Fibroblast of skin of abdomen (primary cell): ENCODE results near the gene ZIC4.

Experiments used
- DNase-seq: peaks from one replicate; pipeline ENCODE4 v3.0.0-alpha.2; 2013

The ZIC4 gene

DNA sequence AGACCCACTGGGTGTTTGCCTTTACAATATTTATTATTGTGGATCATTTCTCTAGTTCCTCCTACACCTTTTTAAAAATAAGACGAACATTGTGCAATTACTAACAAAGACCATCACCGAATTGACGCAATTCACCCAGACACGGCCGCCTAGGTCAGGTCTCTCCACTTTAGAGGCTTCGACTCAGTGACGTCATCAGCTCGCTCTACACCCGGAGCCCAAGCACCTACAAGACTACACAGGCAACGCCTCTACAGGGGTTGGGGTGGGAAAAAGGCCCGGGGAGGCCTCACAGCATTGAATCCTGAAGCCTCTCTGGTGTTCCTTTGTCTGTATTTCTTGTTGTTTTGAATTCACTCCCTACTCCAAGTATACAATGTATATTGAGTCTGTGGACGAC, 16.6 kb downstream of the ZIC4 start:
- DNase-seq, result no peak

DNA sequence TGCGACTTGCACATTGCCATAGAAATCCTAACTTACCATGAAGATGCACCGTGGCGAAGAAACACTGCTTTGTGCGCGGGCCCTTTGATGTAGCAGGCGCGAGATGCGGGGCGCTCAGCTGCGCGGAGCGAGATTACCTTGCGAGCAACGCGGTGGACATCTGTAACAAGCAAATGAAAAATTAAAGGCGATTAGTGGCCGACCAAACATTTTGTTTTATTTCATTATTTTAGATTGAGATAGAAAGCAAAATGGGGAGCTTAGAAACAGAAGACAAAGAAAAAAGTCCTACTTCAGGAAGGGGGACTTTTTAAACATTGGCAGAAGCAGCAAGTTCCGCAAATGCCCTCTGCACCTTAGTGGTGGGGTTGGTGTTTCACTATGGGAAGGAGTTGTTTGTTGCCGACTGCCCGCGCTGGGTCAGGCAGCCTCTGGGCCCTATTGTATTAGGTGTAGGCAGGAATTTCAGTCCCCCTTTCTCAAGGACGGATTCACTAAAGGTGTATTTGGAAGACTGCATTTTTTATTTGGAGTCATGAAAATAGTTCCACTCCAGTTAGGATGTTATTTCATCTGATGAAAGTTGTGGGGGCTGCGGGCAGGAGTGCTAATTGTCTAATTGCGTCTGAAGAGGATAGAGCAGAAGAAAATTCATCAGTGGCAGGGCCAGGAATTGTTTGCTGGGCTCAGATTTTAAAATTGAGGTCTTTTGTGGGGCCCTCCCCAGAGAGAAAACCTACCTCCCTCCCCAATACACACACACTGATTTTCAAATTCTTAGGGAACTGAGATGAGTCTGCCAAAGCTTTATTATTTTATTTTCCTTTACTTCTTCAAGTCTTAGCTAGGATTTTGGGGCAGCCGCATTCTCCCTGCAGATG, 17.4 kb downstream of the ZIC4 start:
- no peak for DNase-seq

DNA sequence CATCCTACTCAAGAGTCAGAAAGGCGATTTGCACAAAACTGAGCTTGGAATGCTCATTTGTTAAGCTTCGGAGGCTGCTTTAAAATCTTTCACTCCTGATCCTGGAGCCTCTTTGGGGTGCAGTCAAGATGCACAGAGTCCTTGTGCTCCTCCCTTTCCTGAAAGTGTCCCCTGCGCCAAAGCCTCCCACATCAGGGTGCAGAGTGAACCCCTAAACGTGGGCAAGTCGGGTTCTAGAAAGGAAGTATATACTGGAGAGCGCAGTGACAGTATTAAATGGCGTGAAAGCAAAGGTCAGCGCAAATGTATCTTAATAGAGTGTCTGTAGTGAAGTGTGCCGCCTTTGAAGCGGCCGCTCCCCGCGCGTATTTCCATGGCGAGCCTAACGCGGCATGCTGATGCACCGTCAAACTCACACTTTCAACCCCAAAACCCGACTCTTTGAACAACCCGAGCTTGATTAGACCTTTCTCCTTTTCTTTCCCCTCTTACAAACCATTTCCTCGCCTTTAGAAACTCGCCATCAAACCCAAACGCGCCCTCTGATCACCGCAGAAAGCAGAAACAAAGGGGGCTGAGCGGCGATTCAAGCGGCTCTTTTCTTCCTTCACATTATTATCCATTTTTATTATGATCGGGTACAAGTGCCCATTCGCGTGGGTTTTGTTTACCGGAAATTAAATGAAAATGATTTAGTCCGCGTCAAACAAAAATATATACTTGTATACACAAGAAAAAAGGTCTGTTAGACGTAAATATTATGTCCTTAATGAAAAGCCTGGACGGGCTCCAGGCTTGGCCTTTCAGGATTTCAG, 18.3 kb downstream of the ZIC4 start:
- DNase-seq, result no peak

DNA sequence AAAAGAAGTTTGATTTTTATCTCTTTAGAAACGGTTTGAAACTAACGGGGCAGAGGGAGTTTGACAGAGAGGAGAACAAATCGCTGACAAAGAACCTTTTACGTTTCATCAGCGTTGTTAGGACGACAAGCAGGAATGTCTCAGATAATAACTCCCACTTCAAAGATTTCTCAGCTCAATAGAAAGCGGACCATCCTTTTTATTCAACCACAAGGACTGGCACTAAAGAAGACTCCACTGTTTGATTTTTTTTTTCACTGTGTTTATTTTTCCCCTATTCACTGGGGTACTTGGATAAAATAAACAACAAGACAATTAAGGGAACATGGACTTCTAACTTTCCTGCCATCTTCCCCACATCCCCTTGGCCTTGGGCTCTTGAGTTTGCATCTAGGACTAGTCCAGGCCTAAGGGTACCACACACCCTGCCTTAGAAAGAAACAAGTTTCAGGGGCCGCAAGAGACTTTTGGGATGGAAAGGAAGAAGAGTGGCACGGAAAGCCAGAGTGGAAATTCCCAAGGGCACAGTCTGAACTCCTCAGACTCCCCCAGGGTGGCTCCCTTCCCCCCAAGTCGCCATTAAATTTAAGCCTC, 19.0 kb downstream of the ZIC4 start:
- DNase-seq, result no peak

DNA sequence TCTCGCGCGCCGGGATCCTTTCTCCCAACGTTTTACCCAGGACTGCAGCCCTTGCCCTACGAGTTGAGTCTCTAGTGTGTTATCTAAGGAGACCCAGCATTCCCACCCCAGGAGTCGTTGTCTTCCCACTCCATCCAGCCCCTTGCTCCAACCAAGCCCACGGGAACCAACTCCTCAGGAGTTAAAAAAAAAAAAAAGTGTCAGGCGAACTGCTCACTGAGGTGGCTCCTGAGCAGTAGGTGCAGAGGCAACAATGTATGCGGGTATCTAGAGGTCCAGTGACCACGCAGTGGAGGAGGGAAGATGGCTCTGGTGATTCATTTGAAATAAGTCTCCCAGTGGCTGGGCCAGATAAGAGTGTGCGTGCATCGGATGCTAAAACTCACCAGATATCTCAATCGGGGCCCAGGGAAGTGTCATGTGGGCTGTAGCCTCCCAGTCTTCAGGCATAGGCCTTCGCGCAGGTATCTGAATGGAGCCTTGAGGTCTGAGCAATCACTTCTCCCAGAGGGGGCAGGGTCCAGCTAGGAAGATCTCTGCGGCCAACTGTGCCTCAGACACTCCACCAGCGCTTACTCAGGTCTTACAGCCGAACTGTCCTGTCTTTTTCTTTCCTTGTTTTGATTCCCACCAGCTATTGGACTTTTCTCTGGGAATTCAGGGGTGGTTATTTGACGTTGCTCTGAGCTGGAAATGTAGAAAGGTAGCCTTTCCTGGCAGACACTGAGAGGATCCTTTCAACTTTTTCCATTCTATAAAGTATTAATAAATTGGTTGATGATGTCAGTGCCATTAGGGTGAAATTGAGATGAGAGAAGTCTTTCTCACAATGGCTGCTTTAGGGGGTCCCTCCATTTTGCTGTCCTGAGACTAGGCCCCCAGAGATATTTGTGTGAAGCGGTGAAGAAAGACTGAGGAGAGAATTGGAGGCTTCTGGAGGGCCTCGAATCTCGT, 21.0 kb downstream of the ZIC4 start:
- no peak for DNase-seq

DNA sequence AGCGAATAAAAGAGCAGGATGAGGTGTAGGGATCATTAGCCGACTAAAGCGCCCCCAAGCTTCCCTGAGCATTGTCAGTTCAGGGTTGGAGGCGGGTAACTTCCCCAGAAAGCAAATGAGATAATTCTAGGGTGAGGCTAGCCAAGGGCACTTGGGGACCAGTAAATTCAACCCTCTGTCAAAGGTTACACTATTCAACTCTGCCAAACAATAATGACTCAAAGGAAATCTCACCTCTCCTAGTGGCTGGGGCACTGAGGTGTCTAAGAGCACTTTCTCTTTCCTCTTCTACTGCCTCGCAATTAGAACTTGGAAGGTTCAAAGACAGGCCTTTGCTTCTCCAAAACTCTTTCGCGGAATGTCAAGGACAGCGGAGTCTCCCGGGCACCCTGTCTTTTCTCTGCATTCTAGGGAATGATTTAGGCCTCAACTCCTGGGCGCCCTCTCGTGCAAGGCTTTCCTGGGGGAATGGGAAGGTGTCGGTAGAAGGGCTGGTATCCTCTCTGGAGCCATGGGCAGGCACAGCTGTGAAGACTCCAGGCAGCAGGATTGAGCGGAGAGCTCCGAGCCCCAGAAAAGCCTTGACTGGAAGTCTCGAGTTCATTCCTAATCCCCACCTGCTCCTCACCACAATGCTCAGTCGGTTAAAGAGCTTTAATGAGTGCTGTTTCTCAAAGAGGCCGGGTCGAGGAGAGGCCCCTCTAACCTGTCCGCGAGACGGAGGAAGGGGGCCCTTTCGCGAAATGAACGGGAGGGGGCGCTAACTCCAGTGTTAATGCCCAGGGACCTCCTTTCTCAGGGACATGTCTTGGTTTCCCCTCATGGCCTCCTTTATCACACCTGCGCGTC, 21.9 kb downstream of the ZIC4 start:
- DNase-seq, result no peak

DNA sequence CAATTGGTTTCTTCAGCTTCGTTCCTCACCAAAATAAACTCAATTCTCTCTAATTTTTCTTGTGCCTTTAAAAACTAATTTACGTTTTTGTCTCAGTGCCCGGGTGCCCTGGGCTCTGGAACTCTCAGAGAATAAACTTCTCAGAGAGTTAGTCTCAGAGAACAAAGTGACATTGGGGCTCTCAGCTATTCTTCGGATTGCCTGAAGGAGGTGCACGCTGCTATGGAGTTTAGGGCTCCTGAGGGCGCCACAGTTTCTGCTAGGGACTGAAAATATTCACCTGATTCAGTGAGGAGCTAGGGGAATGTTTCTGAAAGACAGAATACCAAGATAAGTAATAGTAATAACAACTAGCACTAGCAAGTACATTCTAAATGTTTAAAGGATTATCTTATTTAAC, 22.7 kb downstream of the ZIC4 start:
- DNase-seq, result no peak

DNA sequence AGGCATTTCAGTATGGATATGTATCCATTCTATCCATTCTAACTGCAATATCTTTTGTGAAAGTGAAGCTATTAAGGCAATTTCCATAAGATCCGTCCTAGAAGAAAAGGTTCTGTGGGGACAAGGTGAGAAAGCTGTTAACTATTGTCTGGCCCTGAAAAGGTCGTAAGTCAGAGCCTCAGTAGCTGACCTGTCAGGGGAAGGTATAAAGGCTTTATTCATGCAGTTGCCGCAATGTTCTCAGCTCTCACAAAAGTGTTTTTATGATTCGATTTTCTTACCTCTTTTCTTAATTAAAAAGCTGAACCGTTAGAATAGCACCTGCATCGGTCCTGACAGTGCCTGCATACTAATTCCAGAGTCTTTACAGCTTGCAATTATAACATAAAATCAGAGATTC, 24.7 kb downstream of the ZIC4 start:
- no peak for DNase-seq

DNA sequence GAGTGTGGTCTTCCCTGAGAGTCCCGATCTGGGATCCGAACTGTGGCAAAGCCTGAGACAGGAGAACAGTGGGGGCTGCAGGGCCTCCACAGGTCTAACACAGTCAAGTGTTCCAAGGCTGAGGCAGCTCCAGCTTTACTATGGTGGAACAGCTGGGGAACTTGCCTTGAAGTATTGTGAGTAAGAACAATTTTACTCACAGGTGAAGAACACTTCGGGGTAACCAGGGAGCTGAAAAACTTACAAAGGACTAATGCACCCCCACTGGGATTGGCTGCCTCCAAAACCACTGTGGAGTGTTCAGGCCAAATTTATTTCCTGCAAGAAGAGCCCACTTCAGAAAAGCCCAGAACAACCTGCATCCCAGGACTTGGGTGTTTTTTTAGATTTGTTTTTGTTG, 25.4 kb downstream of the ZIC4 start:
- no peak for DNase-seq

DNA sequence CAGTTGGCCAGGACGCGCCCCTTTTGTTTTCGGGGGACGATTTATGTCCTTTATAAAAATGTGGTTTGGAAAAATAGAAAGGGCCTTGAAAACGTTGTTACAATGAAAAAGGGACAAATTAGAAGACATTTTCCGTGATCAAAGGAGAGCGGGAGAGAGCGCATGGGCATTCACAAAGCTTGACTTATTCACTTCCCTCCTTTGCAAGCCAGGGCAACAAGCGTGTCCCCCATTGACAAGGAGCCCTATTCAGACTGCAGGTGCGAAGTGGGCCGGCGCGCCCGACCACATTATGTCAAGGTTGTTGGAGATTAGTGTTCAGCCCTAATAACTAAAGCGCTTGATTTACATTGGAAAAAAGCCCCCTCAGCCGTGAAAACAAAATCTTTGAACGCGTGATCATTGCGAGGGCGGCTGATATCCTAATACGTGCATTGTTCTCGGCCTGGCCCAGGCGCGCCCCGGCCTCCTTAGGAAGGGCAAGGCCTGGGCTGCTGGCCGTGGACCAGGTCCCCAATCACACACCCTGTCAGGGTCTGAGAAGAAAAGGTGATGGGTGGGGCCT, 25.9 kb downstream of the ZIC4 start:
- DNase-seq, result no peak

DNA sequence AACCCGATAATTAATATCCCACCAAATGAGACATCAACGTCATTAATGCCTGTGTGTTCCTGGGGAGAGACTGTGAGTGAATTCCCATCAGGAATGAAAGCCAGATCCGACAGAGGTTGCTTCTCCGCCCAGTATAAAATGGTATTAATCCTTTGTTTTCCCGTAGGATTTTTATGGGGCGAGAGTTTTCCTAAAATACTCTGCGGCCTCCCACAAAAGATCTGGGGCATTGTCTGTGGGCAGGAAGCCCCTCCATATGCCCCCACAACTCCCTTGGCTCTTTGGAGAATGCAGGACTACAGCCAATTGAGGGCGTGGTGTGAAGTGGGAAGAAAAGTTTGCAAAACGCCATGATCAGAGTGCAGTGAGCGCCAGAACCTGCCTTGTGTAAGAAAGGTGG, 26.7 kb downstream of the ZIC4 start:
- DNase-seq, result no peak

DNA sequence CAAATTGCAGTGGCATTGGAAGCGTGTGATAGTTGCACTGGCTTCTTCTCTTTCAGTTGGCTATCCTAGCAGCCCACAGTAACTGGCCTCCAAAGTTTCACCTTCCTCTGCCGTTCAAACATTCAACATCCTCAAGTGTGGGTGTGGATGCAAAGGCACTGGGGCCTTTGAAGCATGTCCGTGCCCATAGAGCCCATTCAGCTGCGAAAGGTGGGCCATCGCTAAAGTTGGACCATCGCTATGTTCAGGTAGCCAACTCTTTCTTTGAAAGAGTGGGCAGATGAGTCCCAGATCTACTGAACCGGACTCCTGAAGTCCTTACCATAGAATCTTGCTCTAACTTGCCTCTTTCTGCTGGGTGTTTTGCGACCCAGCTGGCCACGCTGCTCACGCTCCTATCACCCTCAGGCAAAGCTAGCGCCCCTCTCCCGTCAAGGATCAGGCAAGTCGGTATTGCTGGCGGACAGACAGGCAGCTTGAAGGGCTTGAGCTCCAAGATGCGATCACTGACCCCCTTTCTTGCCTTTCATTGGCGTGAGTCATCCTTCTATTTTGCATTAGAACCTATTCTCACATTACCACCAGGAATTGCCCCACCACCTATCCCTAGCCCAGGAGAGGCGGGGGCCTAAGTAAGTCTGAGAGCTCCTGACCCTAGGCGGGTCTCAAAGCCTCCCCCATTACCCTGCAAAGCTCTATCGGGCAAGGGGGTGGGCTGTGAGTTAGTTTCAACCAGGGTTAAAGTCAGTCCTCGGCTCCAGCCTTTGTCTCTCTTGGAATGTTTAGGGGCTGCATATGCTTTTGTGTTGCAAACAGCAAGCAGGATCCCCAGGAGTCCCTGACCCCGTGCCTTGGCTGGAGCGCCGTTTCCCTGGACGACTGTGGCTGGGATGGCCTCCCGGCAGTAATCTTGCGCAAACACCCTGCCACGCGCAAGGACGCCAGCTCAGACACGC, 28.7 kb downstream of the ZIC4 start:
- DNase-seq, result no peak

DNA sequence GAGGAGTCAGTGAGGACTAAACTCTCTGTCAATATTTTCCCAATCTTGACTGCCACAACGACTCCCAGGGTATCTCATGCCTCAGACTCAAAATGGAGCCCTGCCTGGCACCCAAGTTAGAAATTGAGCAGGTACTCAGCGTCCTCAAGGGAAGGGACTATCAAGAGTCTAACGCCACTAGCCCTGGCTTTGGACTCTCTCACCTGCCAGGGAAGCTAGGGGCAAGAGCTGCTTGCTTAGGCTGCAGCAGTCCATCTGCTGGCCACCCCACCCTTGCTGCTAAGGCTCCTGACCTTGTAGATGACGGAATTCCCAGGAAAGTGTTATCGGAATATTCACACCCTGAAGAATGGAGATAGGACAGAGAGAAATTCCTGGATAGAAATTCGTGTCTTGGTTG, 33.0 kb downstream of the ZIC4 start:
- DNase-seq, result no peak

DNA sequence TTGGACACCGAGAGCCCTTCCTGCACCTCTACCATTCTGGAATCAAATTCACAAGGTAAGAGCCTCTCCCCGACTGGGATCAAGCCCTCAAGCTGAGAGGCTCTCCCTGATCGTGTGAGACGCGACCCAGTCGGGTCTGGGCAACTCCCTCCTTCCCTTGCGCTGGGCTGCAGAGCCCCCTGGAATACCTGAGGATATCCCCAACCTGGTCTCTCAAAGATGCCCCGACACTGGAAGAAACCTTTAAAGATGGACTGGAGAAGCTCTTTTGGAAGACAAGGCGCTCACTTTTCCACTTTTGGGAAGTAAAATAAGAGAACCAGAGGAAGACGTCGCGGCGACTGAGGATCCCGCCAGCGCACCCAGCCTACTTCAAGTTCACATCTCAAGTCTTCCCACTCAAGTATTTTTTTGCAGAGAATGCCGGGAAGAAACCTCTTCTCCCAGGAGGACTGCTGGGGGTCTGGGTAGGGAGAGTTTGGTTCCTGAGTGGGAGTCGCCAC, 33.8 kb downstream of the ZIC4 start:
- DNase-seq, result no peak

DNA sequence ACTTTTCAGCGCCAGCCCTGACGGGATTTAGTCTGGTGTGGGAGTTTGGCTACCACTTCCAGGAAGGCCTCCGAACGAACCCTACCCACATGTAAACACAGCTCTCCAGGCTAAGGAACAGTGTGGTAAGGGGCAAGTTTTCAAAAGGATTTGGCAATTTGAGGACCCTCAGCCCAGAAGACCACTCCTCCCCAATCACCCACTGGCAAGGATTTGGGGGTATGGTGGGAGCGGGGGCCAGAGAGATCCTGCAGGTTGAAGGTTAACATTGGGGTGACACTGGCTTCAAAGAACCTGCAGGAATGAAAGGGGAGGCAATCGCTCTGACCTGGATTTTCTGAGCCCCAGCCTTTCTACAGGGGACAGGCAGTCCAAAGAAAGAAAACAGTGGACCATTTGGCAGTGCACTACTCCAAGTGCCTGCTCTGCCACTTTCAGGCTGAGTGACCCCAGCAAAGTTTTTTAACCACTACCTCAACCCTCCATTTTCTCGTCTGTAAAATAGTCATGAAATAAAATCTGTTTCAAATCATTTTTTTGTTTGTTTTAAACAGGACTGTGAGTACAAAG, 34.5 kb downstream of the ZIC4 start:
- DNase-seq, result no peak

DNA sequence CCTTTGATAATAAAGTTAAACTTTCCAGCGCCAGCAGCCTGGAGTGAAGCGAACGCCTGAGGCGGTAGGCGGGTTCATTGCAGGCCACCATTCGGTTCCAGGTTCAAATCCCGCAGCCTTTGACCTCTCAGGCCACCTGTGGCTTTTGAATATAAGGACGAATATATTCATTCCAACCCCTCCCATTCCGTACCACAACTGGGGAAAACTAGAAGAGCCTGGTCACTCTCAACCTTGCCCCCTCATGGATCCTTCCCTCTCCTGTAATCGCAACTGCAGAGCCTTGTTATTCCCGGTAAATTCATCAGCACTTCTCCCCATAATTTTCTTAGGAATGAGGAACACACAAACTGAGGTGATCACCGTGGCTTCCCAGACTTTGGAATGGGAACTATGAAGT, 35.2 kb downstream of the ZIC4 start:
- no peak for DNase-seq

DNA sequence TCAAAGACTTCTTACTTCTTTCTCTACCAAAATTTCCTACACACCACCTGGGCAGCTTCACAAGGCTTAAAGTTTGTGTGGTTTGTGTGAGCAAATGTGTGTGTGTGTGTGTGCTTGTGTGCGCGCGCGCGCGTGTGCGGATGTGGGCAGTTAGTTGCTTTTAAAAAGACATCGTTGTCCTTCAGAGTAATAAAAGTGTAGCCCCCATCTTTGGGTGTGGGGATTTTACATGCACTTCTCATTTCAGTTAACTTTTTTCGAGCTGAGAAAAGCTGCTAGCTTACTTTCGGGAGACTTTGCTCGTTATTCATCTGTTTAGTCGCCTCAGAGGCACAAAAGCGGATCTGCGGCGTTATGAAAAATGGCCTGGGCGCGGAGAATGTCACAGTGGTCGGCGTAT, 36.0 kb downstream of the ZIC4 start:
- DNase-seq, result no peak

DNA sequence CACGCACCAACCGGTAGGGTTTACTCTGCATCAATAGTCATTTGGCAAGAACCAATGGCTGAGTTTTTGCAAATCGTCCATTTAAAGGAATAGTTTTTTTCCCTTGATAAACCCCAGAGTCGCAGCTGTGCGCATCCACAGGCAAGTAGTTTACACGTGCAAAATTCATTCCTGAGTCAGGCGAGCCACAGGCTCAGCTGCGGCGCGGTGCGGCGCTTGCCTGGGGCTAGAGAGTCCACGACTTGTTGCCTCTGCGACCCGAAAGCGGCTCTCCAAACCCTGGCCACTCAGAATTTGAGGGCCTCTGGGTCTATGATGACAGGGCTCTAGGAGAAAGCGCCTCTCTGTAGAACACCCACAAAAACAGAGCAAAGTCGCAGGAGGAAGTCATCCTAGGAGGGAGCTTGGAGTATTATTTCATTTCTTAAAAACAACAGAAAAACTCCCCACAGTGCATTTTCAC, 36.7 kb downstream of the ZIC4 start:
- no peak for DNase-seq

DNA sequence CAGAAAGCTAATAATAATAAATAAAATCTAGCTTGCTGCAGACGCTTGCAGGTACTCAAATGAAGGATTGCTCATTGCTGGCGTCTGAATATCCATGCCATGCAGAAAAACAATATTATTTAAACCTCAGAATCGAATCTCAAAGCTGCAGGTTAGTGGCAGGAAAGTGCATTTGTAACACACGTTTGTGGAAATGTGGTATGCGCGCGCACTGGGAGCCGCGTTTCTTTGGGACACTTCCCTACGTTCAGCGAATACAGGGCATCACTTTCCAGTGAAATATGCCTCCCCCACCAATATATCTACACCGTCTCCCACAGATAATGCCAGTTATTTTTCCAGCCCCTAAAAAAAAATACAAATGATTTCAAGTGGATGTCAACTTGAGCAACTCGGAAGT, 37.1 kb downstream of the ZIC4 start:
- no peak for DNase-seq
